Loucy (cell line): Measurements from ENCODE around the gene PLD5.

Experiments
- H2AFZ ChIP-seq: fragments of 200-600 bp; sonication (generic); 2 replicates; pipeline ENCODE4 v1.6.0; 2016; ENCODE audit warnings: antibody characterized with exemption, mild to moderate bottlenecking, low read length, moderate library complexity
- H3F3A ChIP-seq: fragments of 200-600 bp; 2 replicates; pipeline ENCODE4 v1.6.0; 2016; ENCODE audit warnings: antibody characterized with exemption, low read depth, mild to moderate bottlenecking
- H3K27me3 ChIP-seq: fragments of 200-600 bp; sonication (generic); 2 replicates; pipeline ENCODE4 v1.6.1; 2014; ENCODE audit warnings: low read length, mild to moderate bottlenecking; ENCODE audit not compliant: insufficient read depth, poor library complexity, severe bottlenecking
- H3K36me3 ChIP-seq: fragments of 200-600 bp; sonication (generic); 2 replicates; pipeline ENCODE4 v1.6.1; 2016; ENCODE audit warnings: low read length; ENCODE audit not compliant: insufficient read depth
- H3K4me1 ChIP-seq: fragments of 200-600 bp; sonication (generic); 2 replicates; pipeline ENCODE4 v1.5.1; 2014; ENCODE audit warnings: low read length, mild to moderate bottlenecking; ENCODE audit not compliant: insufficient read depth, poor library complexity, severe bottlenecking
- H3K4me2 ChIP-seq: fragments of 200-600 bp; sonication (generic); 2 replicates; pipeline ENCODE4 v1.6.0; 2014; ENCODE audit warnings: antibody characterized with exemption, low read length, low read depth, mild to moderate bottlenecking; ENCODE audit not compliant: poor library complexity, severe bottlenecking
- H3K4me3 ChIP-seq: fragments of 200-600 bp; sonication (generic); 2 replicates; pipeline ENCODE4 v1.5.1; 2014; ENCODE audit warnings: low read length, mild to moderate bottlenecking, mixed read lengths; ENCODE audit not compliant: poor library complexity, severe bottlenecking
- H3K79me2 ChIP-seq: fragments of 200-600 bp; sonication (generic); 2 replicates; pipeline ENCODE4 v1.6.1; 2014; ENCODE audit warnings: low read length; ENCODE audit not compliant: insufficient read depth
- H3K9ac ChIP-seq: fragments of 200-600 bp; sonication (generic); 2 replicates; pipeline ENCODE4 v1.6.0; 2014; ENCODE audit warnings: mild to moderate bottlenecking, low read depth, low read length, moderate library complexity; ENCODE audit not compliant: poor library complexity, severe bottlenecking
- H3K9me2 ChIP-seq: fragments of 200-600 bp; sonication (generic); replicated peaks from 2 replicates; pipeline ENCODE4 v1.6.1; 2016; ENCODE audit warnings: low read depth, low read length, mixed read lengths
- H3K9me3 ChIP-seq: fragments of 200-600 bp; sonication (generic); 2 replicates; pipeline ENCODE4 v1.6.1; 2014; ENCODE audit warnings: mild to moderate bottlenecking, antibody characterized with exemption, low read length, low read depth; ENCODE audit not compliant: insufficient read depth
- H4K20me1 ChIP-seq: fragments of 200-600 bp; sonication (generic); 2 replicates; pipeline ENCODE4 v1.6.0; 2014; ENCODE audit warnings: antibody characterized with exemption, low read length, mild to moderate bottlenecking; ENCODE audit not compliant: insufficient read depth, poor library complexity, severe bottlenecking
- CTCF ChIP-seq: fragments of 200-600 bp; sonication (generic); conservative IDR thresholded peaks from 2 replicates; pipeline ENCODE4 v1.5.1; 2014; ENCODE audit warnings: mild to moderate bottlenecking, antibody characterized with exemption, low read length
- EZH2phosphoT487 ChIP-seq: fragments of 200-600 bp; IDR thresholded peaks from 2 replicates; pipeline ENCODE4 v1.6.1; 2018; ENCODE audit warnings: antibody characterized with exemption, mild to moderate bottlenecking, moderate library complexity, borderline replicate concordance

The PLD5 gene

DNA sequence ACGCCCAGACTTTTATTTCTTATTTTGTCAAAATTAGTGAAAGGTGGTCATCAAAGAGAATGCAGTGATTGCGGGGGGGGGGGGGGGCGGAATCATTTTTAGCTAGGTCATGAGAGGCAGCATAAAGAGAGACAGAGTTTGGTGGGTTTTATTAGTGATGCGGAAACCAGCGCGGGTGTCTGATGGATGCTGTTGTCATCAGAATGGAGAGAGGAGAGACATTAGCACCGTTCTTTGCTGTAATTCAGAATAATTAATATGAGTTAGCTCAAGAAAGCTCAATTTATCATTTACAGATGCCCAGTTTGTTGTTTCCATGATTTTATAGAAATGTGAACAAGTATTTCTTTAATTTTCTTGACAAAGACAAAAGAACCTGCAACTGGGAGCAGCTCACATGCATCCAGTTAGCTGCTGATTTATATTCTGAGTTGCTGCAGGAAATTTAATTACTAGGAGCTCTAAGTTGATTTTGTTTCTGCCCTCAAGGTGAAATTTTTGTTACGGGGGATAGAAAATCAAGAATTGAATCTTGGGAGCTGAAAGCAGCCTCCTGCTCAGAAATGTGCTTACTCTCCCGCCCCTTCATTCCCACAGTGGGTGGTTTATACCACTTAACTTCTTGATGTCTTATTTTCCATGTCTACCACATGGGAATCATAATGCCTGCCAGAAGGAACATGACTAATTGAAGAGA is 392.2 kb downstream of the PLD5 start:
- H3F3A ChIP-seq, result no peaks in the 10 kb centered on the region
- no peaks in the 10 kb centered on the region for H3K27me3 ChIP-seq
- no peaks in the 10 kb centered on the region for H3K4me1 ChIP-seq
- H2AFZ ChIP-seq, result no peak overlapping the region
- no peak overlapping the region for H3K4me2 ChIP-seq
- H3K9me3 ChIP-seq, result no peaks in the 10 kb centered on the region
- no peak overlapping the region for H3K4me3 ChIP-seq
- no peaks in the 10 kb centered on the region for H3K79me2 ChIP-seq
- H3K9me2 ChIP-seq, result no peaks in the 10 kb centered on the region
- H3K36me3 ChIP-seq, result no peaks in the 10 kb centered on the region
- H3K9ac ChIP-seq, result no peak overlapping the region
- H4K20me1 ChIP-seq, result no peaks in the 10 kb centered on the region
- TF ChIP-seq CTCF (no peak), EZH2phosphoT487 (no peak)

DNA sequence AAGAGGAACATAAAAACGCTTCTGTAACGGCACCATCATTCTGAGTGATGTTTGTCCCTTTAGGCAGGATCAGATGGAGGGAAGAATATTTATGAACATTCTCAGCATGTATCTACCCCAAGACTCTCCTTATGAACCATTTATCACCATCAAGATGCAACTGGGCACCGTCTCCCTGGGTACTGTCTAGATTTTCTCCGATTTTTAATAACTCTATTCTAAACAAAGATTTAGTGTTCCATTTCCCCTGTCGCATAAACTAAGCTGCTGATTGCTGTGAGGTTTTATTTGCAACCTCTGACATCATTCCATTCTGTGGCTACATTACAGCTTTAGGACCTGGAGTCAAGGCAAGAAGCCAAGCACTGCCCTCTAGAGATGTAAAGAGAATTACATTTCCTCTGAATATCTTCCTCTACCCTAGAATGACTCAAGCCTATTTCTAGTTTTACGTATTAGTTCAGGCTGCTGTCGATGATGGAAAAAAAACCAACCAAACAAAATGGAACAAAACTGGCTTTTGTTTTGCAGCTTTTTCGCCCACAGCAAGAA is 395.5 kb downstream of the PLD5 start:
- Histone ChIP-seq H2AFZ (no peak overlapping the region), H3K4me3 (no peak overlapping the region), H3K4me1 (no peaks in the 10 kb centered on the region), H3K79me2 (no peaks in the 10 kb centered on the region), H3K36me3 (no peaks in the 10 kb centered on the region), H3K9me2 (no peaks in the 10 kb centered on the region), H4K20me1 (no peaks in the 10 kb centered on the region), H3K4me2 (no peak overlapping the region), H3F3A (no peaks in the 10 kb centered on the region), H3K9ac (no peak overlapping the region), H3K27me3 (no peaks in the 10 kb centered on the region), H3K9me3 (no peaks in the 10 kb centered on the region)
- TF ChIP-seq EZH2phosphoT487 (no peak), CTCF (peak; percentile 21; the same call in 1 of the 2 replicates)

- no peak for TF ChIP-seq CTCF
- no peak for TF ChIP-seq EZH2phosphoT487
- H3K4me1 ChIP-seq, result no peaks in the 10 kb centered on the region
- H4K20me1 ChIP-seq, result no peaks in the 10 kb centered on the region
- no peaks in the 10 kb centered on the region for H3K79me2 ChIP-seq
- H3K27me3 ChIP-seq, result no peaks in the 10 kb centered on the region
- no peak overlapping the region for H3K4me3 ChIP-seq
- no peaks in the 10 kb centered on the region for H3K9me2 ChIP-seq
- no peak overlapping the region for H3K4me2 ChIP-seq
- H3K36me3 ChIP-seq, result no peaks in the 10 kb centered on the region
- H2AFZ ChIP-seq, result no peak overlapping the region
- H3K9ac ChIP-seq, result no peak overlapping the region
- H3K9me3 ChIP-seq, result no peaks in the 10 kb centered on the region; the same call in 1 of the 2 replicates
- H3F3A ChIP-seq, result no peaks in the 10 kb centered on the region
These were observed 404.1 kb downstream of the PLD5 start for GRCh38 chr1:242120432-242120831.
